ENCODE results near the gene PHACTR2. TPM values are rescaled to one million over a fixed set of nuclear protein-coding genes. Genes with fewer than 3 reads are reported as not detected.
"Not testable (repeated sequence)": the region's sequence is repeated elsewhere in the genome, so short reads cannot be mapped to it uniquely, and the experiment has no call there.

PHACTR2 gene
- total and polyA plus RNA-seq, 3 donors from 2014 or later = 18.3 to 121 (median 102) TPM

GRCh38 chr6:143732536-143732935 lies 54.8 kb downstream of the PHACTR2 start:
- 90 to 95% methylated on average over 1 of the region's 1 CpG for WGBS, 2 donors
- Histone ChIP-seq H3K27me3 (no peaks in the 10 kb centered on the region), H3K4me3 (no peak overlapping the region), H3K9me3 (no peaks in the 10 kb centered on the region), H3K36me3 (ENCODE audit: low read depth, missing control alignments) (no peaks in the 10 kb centered on the region), H3K4me1 (peaks cover 5% of the 10 kb centered on the region), H3K27ac (no peak overlapping the region)
- no peak for TF ChIP-seq CTCF (IDR thresholded peaks at IDR 0.05)
- no peak for TF ChIP-seq POLR2A (IDR thresholded peaks at IDR 0.05)
- no peak for DNase-seq
- intact Hi-C loops (cut with DNase I; ENCODE audit: low total_unique reads) = no loop called here

- no peaks in the 10 kb centered on the region for H3K27me3 ChIP-seq
- WGBS, 2 donors = 86 to 98% methylated on average over 1 of the region's 1 CpG
- no peaks in the 10 kb centered on the region for H3K36me3 ChIP-seq (ENCODE audit: low read depth, missing control alignments)
- no peak for TF ChIP-seq POLR2A (IDR thresholded peaks at IDR 0.05)
- TF ChIP-seq CTCF (IDR thresholded peaks at IDR 0.05) = no peak
- H3K4me3 ChIP-seq = no peak overlapping the region
- H3K9me3 ChIP-seq = no peaks in the 10 kb centered on the region
- H3K27ac ChIP-seq = no peak overlapping the region
- intact Hi-C loops (cut with DNase I; ENCODE audit: low total_unique reads) = no loop called here
- H3K4me1 ChIP-seq = peaks cover 5% of the 10 kb centered on the region
- no peak for DNase-seq
These were observed 55.7 kb downstream of the PHACTR2 start for GRCh38 chr6:143733510-143733909.

GRCh38 chr6:143734641-143735063 lies 56.9 kb downstream of the PHACTR2 start:
- intact Hi-C loops (cut with DNase I; ENCODE audit: low total_unique reads) = no loop called here
- H3K36me3 ChIP-seq (ENCODE audit: low read depth, missing control alignments) = no peaks in the 10 kb centered on the region
- 39 to 42% methylated on average over 1 of the region's 1 CpG for WGBS, 2 donors

GRCh38 chr6:143738072-143738690 lies 60.4 kb downstream of the PHACTR2 start:
- peaks cover 15% of the 10 kb centered on the region for H3K4me1 ChIP-seq
- intact Hi-C loops (cut with DNase I; ENCODE audit: low total_unique reads); H3K9me3 ChIP-seq; H3K27me3 ChIP-seq; H3K4me3 ChIP-seq; H3K36me3 ChIP-seq (ENCODE audit: low read depth, missing control alignments); H3K27ac ChIP-seq; DNase-seq: not testable (repeated sequence)
- WGBS, 2 donors = 74 to 92% methylated on average over 12 of the region's 12 CpGs

More at GRCh38 chr6:143734641-143735063, 56.9 kb downstream of the PHACTR2 start:
- Histone ChIP-seq H3K4me3 (no peak overlapping the region), H3K9me3 (no peaks in the 10 kb centered on the region), H3K27me3 (no peaks in the 10 kb centered on the region), H3K27ac (peak overlapping the region in 1 of 2 donors; percentile 32), H3K4me1 (peaks cover 5% of the 10 kb centered on the region)
- DNase-seq = no peak
- TF ChIP-seq POLR2A (IDR thresholded peaks at IDR 0.05) (no peak), CTCF (IDR thresholded peaks at IDR 0.05) (no peak)

GRCh38 chr6:143739341-143739851 lies 61.6 kb downstream of the PHACTR2 start:
- WGBS, 2 donors = 47 to 66% methylated on average over 13 of the region's 13 CpGs
- Histone ChIP-seq H3K27me3 (no peaks in the 10 kb centered on the region), H3K4me1 (peaks cover 25% of the 10 kb centered on the region), H3K9me3 (no peaks in the 10 kb centered on the region), H3K36me3 (ENCODE audit: low read depth, missing control alignments) (no peaks in the 10 kb centered on the region), H3K27ac (no peak overlapping the region), H3K4me3 (peak overlapping the region in 1 of 2 donors; percentile 5)
- DNase-seq = no peak
- intact Hi-C loops (cut with DNase I; ENCODE audit: low total_unique reads) = no loop called here
- TF ChIP-seq CTCF (IDR thresholded peaks at IDR 0.05) = no peak
- TF ChIP-seq POLR2A (IDR thresholded peaks at IDR 0.05) = no peak

Data from testis (tissue), 3 donors.